HG03025 (cell line): ENCODE results near the gene ZDBF2.
"Not testable (repeated sequence)": the region's sequence is repeated elsewhere in the genome, so short reads cannot be mapped to it uniquely, and the experiment has no call there.

Source experiments
- ATAC-seq: cut with Tn5 transposase; IDR thresholded peaks from one replicate; pipeline ENCODE4 v1.9.1; 2021; ENCODE audit warnings: mild to moderate bottlenecking, moderate library complexity; ENCODE audit not compliant: unreplicated experiment, low FRiP score

The ZDBF2 gene

DNA sequence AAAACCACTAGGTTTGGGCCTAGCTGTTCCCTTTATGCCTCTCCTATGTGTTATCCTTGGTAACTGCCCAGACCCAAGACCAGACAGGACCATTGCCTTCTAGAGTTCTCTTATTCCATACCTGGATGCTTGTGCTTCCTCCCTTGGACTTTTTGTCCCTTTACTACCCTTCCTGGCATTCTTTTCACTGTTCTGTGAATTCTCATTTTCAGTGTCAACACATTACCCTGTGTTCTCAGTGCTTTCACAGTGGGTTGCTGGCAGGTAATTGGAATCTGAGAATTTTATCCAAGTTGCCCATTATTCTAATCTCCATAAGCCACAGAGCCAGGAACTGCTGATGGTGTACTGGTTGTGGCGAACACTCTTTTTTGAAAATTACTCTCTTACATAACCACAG is 41.7 kb downstream of the ZDBF2 start:
- no peak for ATAC-seq

DNA sequence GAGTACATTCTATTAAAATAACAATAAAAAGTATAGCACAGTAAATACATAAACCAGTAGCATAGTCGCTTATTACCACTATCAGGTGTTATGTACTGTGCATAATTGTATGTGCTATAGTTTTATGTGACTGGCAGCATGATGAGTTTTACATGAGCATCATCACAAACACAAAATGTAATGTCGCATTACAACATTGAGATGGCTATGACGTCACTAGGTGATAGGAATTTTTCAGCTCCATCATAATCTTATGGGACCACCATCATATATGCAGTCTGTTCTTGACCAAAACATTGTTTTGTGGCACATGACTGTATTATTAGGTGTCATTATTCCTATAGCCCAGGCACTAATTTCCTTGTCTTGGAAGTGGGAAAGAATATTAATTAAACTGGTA is 48.6 kb downstream of the ZDBF2 start:
- no peak for ATAC-seq

DNA sequence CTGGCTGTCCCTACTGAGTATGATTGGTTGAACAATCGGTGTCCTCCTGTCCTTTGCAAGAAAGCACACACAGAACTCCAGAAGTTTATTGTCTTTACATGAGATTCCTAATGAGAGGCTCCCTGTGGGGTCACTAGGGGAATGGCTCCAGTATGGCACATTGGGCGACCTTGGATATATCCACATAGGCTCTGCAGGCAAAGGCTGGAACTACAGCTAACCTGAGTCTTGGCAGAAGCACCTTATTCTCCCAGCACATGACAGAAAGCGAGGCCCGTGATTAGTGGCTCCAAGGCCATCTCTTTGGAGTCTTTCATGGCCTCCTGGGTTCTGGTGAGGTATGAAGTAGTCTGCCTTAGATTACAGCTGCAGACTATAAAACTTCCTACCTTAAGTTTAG is 49.0 kb downstream of the ZDBF2 start:
- no peak for ATAC-seq

DNA sequence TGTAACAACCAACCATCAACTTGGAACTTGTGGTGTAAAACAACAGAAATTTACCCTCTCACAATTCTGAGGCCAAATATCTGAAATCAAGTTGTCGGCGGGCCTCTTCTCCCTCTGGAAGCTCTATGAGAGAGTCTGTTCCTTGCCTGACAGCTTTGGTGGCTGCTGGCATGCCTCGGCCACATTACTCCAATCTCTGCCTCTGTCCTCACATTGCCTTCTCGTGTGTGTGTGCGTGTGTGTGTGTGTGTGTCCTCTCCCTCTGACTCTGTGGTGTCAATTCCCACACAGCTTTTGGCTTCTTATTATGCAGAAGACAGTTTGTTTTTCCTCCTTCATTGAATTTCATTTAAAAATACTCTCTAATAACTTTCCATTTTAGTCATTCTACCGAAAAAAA is 50.4 kb downstream of the ZDBF2 start:
- ATAC-seq, result no peak

DNA sequence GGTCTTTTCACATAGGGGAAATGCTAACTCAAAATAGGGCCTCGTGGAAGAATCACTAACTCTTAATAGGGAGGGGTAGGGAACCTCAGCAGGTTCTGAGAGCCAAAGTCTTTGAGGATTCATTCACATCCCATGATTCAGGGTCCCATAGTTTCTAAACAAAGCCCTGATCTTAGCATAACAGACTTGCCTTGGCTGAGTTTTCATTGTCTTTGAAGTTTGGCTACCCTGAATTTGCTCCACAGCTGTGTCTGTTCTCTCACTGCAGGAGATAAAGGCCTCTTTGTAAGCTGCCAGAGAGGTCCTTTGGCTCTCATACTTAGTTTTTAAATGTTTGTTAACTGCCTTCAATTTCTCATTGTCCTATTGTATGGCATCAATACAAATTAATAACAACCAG is 54.5 kb downstream of the ZDBF2 start:
- ATAC-seq, result no peak

DNA sequence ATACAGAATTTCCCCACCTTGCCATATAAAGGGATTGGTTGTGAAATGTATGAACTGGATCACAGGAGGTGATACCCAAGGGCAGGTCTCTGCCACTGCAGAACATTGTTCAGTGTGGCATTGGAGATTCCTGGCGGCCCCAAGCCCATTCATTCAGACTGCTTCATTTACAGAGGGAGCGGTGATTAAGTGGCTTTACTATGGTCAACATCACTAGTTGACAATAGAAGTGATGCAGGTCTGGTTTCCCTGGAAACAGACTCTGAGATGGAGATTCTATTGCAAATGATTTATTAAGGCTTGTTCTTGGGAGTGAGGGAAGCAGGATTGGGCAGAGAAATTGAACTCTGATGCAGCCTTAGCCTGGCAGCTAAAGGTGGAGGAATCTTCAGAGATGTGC is 62.4 kb downstream of the ZDBF2 start:
- ATAC-seq, result no peak

DNA sequence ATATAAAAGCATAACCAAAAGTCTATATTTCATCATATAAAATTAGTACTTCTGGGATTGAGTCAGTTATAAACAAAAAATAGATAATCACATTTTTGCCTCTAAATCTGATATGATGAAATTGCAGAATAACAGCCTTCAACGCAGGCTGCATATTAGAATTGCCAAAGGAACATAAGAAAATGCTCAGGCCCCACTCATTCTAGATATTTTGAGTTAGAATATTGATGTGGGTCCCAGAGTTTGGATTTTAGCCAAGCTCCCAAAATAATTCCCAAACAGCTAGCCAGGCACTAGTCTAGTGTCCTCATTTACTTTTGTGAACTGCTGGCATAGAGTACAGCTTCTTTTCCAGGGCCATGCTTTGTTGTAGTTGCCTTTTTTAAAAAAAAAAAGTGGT is 63.5 kb downstream of the ZDBF2 start:
- no peak for ATAC-seq

DNA sequence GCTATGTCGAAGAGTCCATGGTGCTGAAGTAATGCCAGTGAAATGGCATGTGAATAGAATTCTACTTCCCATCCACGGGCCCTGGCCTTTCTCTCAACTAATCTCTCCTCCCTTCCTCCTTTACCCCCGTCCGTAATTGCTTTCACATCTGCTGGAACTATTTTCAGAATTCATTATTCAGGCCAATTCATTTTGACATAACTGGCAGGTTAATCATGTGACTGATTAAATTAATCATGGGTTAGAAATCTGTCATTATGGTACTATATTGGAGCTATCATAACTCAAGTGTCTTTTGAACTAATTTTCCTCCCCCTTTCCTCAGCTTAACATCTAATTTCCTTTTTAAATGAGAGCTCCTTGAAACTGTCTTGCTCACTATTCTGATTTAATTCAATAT is 66.9 kb downstream of the ZDBF2 start:
- no peak for ATAC-seq

DNA sequence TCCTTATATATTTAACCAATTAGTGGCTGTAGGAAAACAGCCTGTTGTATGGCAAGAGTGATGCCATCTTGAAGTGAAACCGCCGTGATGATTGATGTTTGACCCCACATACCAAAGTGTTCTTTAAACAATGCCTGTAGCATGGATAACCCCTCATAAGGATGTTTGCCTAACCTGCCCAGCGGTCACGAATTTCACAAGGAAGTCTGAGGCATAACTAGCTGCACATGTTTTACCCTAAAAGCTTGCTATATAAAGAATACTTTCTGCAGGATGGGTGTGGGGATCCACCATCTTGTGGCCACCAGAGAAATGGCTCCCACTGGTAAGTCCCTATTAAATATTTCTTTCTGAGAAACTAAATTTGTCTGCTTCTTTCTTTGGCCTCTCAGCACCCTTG is 68.7 kb downstream of the ZDBF2 start:
- no peak for ATAC-seq

DNA sequence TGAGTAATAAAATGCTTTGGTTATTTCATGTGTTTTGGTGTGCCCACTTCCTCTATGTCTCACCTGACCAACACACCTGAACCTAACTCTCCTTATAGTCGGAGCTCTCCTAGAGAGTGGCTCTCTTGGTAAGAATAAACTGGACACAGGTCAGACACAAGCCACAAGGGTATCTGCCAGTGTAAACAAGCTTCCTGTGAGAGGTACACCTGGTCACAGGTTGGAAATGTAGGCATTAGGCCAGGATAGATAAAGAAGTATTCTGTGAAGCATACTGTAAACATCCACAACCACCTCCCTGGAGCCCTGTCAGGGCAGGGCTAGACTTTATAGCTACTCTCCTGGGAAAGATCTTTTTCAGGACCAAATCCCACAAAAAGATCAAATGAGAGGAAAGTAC is 69.4 kb downstream of the ZDBF2 start:
- ATAC-seq, result no peak

DNA sequence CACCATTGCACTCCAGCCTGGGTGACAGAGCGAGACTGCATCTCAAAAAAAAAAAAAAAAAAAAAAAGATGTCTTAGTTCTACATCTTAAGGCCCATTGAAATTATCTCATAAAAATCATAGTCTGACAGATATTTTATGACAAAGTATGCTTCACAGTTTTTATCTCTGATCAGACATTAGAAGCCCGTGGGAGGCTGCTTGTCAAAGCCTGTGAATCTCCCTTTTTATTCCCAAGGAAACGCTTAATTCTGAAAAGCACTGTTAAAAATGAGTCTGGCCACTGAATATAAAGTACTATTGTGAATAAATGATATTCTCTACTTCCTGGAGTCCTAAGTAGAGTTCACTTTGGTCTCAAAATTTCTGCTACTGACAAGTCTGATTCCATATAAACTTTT is 71.1 kb downstream of the ZDBF2 start:
- no peak for ATAC-seq

DNA sequence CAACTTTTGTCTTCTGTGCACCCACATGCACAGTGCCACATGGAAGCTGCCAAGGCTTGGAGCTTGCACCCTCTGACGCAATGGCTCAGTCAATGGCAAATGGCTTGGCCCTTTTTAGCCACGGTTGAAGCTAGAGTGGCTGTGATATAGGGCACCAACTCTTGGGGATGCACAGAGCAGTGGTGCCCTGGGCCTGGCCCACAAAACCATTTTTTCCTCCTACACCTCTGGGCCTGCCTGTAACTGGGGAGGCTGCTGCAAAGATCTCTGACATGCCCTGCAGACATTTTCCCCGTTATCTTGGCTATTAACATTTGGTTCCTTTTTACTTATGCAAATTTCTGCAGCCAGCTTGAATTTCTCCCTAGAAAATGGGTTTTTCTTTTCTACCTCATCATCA is 74.9 kb downstream of the ZDBF2 start:
- ATAC-seq, result no peak

DNA sequence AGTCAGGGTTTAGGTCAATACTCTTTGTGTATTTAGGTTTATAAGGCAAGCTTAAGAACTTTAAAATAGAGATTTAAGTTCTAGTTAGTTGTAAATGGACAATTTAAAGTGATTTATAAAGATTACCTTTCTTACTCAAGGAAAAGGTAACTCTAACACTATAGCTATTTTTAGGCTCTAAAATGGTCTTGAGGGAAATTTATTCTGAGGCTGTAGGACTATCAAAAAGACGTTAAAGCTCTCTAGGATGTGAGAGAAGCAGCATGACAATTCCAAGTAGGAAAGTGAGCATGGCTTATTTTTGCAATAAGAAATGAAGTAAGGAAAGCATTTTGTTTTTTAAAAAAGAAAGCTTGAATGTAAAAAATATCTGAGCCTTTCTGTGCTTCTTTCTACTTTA is 78.1 kb downstream of the ZDBF2 start:
- no peak for ATAC-seq

DNA sequence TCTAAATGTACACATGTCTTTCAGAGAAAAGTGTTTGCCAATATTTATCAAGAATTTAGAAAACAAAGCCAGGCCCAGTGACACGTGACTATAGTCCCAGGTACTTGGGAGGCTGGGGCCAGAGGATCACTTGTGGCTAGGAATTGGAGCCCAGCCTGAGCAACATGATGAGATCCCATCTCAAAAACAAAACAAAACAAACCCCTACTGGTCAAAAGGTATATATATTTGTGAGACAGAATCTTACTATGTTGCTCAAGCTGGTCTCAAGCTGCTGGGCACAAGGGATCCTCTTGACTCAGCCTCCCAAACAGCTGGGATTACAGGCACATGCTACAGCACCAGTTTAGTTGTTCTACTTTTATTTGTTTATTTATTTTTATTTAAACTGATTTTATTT is 79.2 kb downstream of the ZDBF2 start:
- ATAC-seq, result no peak

DNA sequence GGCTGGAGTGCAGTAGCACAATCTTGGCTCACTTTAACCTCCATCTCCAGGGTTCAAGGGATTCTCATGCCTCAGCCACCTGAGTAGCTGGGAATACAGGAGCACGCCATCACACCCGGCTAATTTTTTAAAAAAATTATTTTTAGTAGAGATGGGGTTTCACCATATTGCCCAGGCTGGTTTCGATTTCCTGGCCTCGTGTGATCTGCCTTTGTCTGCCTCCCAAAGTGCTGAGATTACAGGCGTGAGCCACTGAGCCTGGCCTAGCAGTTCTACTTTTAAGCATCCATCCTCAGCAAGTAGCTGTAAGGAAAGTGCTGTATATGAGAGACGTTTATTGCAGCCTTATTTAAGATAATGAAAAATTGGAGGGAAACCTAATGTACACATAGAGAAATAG is 79.7 kb downstream of the ZDBF2 start:
- no peak for ATAC-seq

DNA sequence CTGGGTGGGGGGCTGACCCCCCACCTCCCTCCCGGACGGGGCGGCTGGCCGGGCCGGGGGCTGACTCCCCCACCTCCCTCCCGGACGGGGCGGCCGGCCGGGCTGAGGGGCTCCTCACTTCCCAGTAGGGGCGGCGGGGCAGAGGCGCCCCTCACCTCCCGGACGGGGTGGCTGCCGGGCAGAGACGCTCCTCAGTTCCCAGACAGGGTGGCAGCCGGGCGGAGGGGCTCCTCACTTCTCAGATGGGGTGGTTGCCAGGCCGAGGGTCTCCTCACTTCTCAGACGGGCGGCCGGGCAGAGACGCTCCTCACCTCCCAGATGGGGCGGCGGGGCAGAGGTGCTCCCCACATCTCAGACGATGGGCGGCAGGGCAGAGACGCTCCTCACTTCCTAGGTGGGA is 82.4 kb downstream of the ZDBF2 start:
- ATAC-seq, result not testable (repeated sequence)

DNA sequence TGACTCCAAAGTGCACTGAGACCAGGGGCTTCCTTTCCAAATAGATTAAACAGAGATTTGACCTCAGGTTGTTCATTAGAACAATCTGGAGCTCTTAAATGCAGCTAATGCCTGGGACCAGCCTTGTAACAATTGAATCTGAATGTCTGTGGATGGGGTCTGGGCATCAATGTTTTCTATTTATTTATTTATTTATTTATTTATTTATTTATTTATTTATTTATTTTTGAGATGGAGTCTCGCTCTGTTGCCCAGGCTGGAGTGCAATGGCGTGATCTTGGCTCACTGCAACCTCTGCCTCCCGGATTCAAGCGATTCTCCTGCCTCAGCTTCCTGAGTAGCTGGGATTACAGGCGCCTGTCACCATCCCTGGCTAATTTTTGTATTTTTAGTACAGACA is 86.4 kb downstream of the ZDBF2 start:
- not testable (repeated sequence) for ATAC-seq

DNA sequence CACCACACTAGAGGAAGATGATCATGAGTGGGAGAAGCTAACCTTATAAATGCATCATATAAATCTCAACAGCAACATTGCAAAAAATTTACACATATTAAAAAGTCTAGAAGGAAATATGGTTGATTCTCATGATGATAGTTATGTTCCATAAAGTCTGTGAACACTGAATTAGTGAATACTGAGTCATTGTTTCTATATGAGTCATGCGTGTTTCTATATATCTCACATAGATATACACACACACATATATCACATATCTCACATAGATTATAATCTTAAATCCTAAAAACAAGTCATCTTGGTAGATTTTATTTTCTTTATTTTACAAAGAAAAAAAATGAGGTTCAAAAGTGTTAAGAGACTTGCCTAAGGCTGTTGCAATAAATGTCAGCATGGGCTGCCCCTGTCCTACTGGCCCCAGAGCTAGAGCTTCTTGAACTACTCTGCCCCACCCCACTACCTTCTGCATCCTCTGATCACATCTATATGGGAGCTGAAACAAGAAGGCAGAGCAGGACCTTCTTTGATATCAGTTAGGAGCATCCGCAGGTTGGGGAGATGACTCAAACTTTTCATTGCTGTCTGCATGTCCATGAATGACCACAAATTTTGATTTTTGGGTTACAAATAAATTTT is 87.1 kb downstream of the ZDBF2 start:
- no peak for ATAC-seq
